ENCODE data around the gene STARD8. TPM values are rescaled to one million over a fixed set of nuclear protein-coding genes. Genes with fewer than 3 reads are reported as not detected.
"Not testable (repeated sequence)": the region's sequence is repeated elsewhere in the genome, so short reads cannot be mapped to it uniquely, and the experiment has no call there.

STARD8 gene
- total RNA-seq, 1 experiment from 2014 or later, result 0.11 TPM

DNA sequence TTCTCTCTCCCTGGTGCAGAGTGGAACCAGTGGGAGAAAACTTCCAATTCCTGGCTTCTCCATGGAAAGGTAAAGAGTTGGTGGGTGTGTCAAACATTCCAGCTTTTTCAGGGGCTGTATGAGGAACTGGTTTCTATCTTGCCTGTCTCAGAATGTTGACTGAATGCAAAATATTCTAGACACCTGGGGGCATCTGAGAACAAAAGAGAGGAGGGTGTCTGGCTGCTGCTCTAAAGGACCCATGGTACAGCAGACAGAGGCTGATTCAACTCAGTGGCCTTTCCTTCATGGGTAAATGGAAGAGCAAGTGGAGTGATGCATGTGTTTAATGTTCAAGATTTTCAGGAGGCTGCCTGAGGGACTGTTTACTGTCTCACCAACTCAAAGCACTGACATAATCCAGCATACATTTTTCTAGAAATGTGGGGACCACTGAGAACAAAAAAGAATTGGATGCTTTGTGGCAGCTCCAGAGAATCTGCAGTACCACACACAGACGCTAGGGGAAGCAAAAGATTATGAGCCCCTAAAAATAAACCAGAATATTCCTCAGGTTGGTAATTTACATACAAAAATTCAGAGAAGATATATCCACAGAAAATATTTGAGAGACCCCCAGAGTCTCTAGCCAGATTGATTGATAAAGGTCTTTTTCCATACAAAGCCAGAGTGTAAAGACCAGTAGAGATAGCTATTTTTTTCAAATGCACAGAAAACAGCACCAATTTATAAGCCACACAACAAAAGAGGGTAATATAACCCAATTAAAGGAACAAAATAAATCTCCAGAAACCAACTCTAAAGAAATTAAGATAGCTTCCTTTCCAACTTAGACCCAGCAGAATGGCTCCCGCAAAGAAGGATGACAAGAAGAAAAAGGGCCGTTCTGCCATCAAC, 48.0 kb upstream of the STARD8 start:
- BruUV-seq (replicated peaks), result no TSS peak
- intact Hi-C loops (cut with micrococcal nuclease; ENCODE audit: unreplicated experiment), result no loop called here
- POLR2A ChIA-PET (ENCODE audit: low non-redundant PET), result interaction anchor here (0.6 kb wide), 1 partner anchor 11 kb away, joined by 4 read pairs; no protein-coding TSS in a partner anchor

GRCh38 chrX:68604216-68604615, 43.2 kb upstream of the STARD8 start:
- DNase-seq (ENCODE audit: low spot score); H3K27me3 ChIP-seq (replicated peaks; ENCODE audit: insufficient read depth, low read depth, low read length, poor library complexity); POLR2A ChIA-PET (ENCODE audit: low non-redundant PET); H3K9me3 ChIP-seq (ENCODE audit: low read depth, low read length, poor library complexity, severe bottlenecking); BruUV-seq (replicated peaks); H3K27ac ChIP-seq (ENCODE audit: low read depth, low read length, poor library complexity, severe bottlenecking); intact Hi-C loops (cut with micrococcal nuclease; ENCODE audit: unreplicated experiment); H3K36me3 ChIP-seq (ENCODE audit: insufficient read depth, low read length, poor library complexity, severe bottlenecking); CTCF ChIA-PET; H3K4me1 ChIP-seq (ENCODE audit: insufficient read depth, low read length, poor library complexity, severe bottlenecking); H3K4me3 ChIP-seq (ENCODE audit: low read depth, low read length, poor library complexity, severe bottlenecking): not testable (repeated sequence)

More for the DNA sequence above, 48.0 kb upstream of the STARD8 start:
- Histone ChIP-seq H3K9me3 (ENCODE audit: low read depth, low read length, poor library complexity, severe bottlenecking) (peaks cover 6% of the 10 kb centered on the region), H3K4me1 (ENCODE audit: insufficient read depth, low read length, poor library complexity, severe bottlenecking) (no peaks in the 10 kb centered on the region), H3K27me3 (replicated peaks; ENCODE audit: insufficient read depth, low read depth, low read length, poor library complexity) (no peaks in the 10 kb centered on the region), H3K27ac (ENCODE audit: low read depth, low read length, poor library complexity, severe bottlenecking) (no peak overlapping the region), H3K4me3 (ENCODE audit: low read depth, low read length, poor library complexity, severe bottlenecking) (no peak overlapping the region), H3K36me3 (ENCODE audit: insufficient read depth, low read length, poor library complexity, severe bottlenecking) (no peaks in the 10 kb centered on the region)
- TF ChIP-seq, protein P1, sequence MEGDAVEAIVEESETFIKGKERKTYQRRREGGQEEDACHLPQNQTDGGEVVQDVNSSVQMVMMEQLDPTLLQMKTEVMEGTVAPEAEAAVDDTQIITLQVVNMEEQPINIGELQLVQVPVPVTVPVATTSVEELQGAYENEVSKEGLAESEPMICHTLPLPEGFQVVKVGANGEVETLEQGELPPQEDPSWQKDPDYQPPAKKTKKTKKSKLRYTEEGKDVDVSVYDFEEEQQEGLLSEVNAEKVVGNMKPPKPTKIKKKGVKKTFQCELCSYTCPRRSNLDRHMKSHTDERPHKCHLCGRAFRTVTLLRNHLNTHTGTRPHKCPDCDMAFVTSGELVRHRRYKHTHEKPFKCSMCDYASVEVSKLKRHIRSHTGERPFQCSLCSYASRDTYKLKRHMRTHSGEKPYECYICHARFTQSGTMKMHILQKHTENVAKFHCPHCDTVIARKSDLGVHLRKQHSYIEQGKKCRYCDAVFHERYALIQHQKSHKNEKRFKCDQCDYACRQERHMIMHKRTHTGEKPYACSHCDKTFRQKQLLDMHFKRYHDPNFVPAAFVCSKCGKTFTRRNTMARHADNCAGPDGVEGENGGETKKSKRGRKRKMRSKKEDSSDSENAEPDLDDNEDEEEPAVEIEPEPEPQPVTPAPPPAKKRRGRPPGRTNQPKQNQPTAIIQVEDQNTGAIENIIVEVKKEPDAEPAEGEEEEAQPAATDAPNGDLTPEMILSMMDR (conservative IDR thresholded peaks at IDR 0.05; ENCODE audit: low read depth, low read length), result peak; percentile 69
- TF ChIP-seq EZH2 (IDR thresholded peaks at IDR 0.05; ENCODE audit: borderline replicate concordance, low read depth, low read length, poor library complexity, severe bottlenecking), result no peak
- DNase-seq (ENCODE audit: low spot score), result peak; percentile 5
- CTCF ChIA-PET, result no interaction called here

GRCh38 chrX:68614733-68615132, 32.7 kb upstream of the STARD8 start:
- H3K36me3 ChIP-seq (ENCODE audit: insufficient read depth, low read length, poor library complexity, severe bottlenecking); POLR2A ChIA-PET (ENCODE audit: low non-redundant PET); H3K27me3 ChIP-seq (replicated peaks; ENCODE audit: insufficient read depth, low read depth, low read length, poor library complexity); BruUV-seq (replicated peaks); H3K27ac ChIP-seq (ENCODE audit: low read depth, low read length, poor library complexity, severe bottlenecking); H3K4me1 ChIP-seq (ENCODE audit: insufficient read depth, low read length, poor library complexity, severe bottlenecking); CTCF ChIA-PET; DNase-seq (ENCODE audit: low spot score); H3K9me3 ChIP-seq (ENCODE audit: low read depth, low read length, poor library complexity, severe bottlenecking); H3K4me3 ChIP-seq (ENCODE audit: low read depth, low read length, poor library complexity, severe bottlenecking); intact Hi-C loops (cut with micrococcal nuclease; ENCODE audit: unreplicated experiment): not testable (repeated sequence)

DNA sequence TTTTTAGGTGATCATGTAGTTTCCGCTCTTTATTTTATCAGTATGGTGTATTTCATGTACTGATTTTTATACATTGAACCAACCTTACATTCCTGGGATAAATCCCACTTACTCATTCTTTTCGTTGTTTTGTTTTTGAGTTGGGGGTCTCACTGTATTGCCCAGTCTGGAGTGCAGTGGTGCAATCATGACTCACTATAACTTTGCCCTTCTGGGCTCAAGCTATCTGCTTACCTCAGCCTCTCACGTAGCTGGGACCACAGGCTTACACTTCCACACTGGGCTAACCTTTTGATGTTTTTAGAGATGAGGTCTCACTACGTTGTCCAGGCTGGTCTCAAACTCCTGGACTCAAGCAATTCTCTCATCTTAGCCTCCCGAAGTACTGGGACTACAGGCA, 19.5 kb upstream of the STARD8 start:
- intact Hi-C loops (cut with micrococcal nuclease; ENCODE audit: unreplicated experiment), result no loop called here
- no peaks in the 10 kb centered on the region for H3K27me3 ChIP-seq (replicated peaks; ENCODE audit: insufficient read depth, low read depth, low read length, poor library complexity)
- no peaks in the 10 kb centered on the region for H3K36me3 ChIP-seq (ENCODE audit: insufficient read depth, low read length, poor library complexity, severe bottlenecking)
- no peak for DNase-seq (ENCODE audit: low spot score)
- CTCF ChIA-PET, result no interaction called here
- POLR2A ChIA-PET (ENCODE audit: low non-redundant PET), result no interaction called here
- H3K9me3 ChIP-seq (ENCODE audit: low read depth, low read length, poor library complexity, severe bottlenecking), result no peaks in the 10 kb centered on the region
- no TSS peak for BruUV-seq (replicated peaks)
- H3K4me3 ChIP-seq (ENCODE audit: low read depth, low read length, poor library complexity, severe bottlenecking), result no peak overlapping the region
- no peak overlapping the region for H3K27ac ChIP-seq (ENCODE audit: low read depth, low read length, poor library complexity, severe bottlenecking)
- TF ChIP-seq, protein P1 (conservative IDR thresholded peaks at IDR 0.05; ENCODE audit: low read depth, low read length), result no peak
- TF ChIP-seq EZH2 (IDR thresholded peaks at IDR 0.05; ENCODE audit: borderline replicate concordance, low read depth, low read length, poor library complexity, severe bottlenecking), result no peak
- H3K4me1 ChIP-seq (ENCODE audit: insufficient read depth, low read length, poor library complexity, severe bottlenecking), result no peaks in the 10 kb centered on the region

DNA sequence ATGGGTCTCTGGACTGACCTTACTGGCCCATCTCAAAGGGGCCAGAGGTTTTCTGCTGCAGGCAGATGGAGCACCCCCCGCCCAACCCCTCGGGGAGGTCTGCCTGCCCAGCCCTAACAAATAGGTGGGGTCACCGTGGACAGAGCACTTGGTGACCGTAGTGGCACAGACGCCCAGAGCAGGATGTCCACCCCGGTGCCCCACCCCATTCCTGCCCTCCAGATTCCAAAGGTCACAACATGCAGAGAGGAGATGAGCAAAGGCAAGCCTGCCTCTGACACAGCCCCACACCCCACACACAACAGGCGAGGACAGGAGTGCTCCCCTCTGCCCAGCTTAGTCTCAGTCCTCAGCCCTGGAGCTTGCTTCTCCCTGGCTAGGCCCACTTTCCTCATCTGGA, 17.5 kb upstream of the STARD8 start:
- H3K9me3 ChIP-seq (ENCODE audit: low read depth, low read length, poor library complexity, severe bottlenecking); H3K27ac ChIP-seq (ENCODE audit: low read depth, low read length, poor library complexity, severe bottlenecking); H3K4me3 ChIP-seq (ENCODE audit: low read depth, low read length, poor library complexity, severe bottlenecking); DNase-seq (ENCODE audit: low spot score); H3K36me3 ChIP-seq (ENCODE audit: insufficient read depth, low read length, poor library complexity, severe bottlenecking); CTCF ChIA-PET; H3K4me1 ChIP-seq (ENCODE audit: insufficient read depth, low read length, poor library complexity, severe bottlenecking); intact Hi-C loops (cut with micrococcal nuclease; ENCODE audit: unreplicated experiment); BruUV-seq (replicated peaks); POLR2A ChIA-PET (ENCODE audit: low non-redundant PET); H3K27me3 ChIP-seq (replicated peaks; ENCODE audit: insufficient read depth, low read depth, low read length, poor library complexity): not testable (repeated sequence)
